Mononuclear cell (primary cell): Measurements from ENCODE around the gene IZUMO1. TPM values are rescaled to one million over a fixed set of nuclear protein-coding genes. Genes with fewer than 3 reads are reported as not detected.

ENCODE experiments used
- H3K27me3 ChIP-seq: 2 replicates; pipeline ENCODE4 v1.6.0; 2011; ENCODE audit warnings: low read length, control low read depth; ENCODE audit not compliant: insufficient read depth
- H3K4me1 ChIP-seq: 2 replicates; pipeline ENCODE4 v1.5.1; 2011; ENCODE audit warnings: mild to moderate bottlenecking, low read length, control low read depth; ENCODE audit not compliant: insufficient read depth
- H3K4me3 ChIP-seq: 2 replicates; pipeline ENCODE4 v1.5.1; 2011; ENCODE audit warnings: mild to moderate bottlenecking, low read length, moderate library complexity
- H3K9me3 ChIP-seq: 2 replicates; pipeline ENCODE4 v1.5.1; 2011; ENCODE audit warnings: low read depth, mild to moderate bottlenecking, control low read depth, low read length
- total RNA-seq: library from RNA; depleted of rRNA; stranded (reverse); fragments of >200 nt; gene quantifications from one replicate; pipeline ENCODE4 v1.2.3, GENCODE V29; 2012

The IZUMO1 gene
- total RNA-seq, 1 donor, result not detected

GRCh38 chr19:48750351-48750750, 3.6 kb upstream of the IZUMO1 start:
- Histone ChIP-seq H3K4me3 (no peak overlapping the region), H3K27me3 (peaks cover 34% of the 10 kb centered on the region), H3K9me3 (no peaks in the 10 kb centered on the region), H3K4me1 (peaks cover 23% of the 10 kb centered on the region)

- H3K27me3 ChIP-seq, result peaks cover 39% of the 10 kb centered on the region
- no peaks in the 10 kb centered on the region for H3K9me3 ChIP-seq
- peaks cover 23% of the 10 kb centered on the region for H3K4me1 ChIP-seq
- no peak overlapping the region for H3K4me3 ChIP-seq
Measured at GRCh38 chr19:48749571-48750198, 3.0 kb upstream of the IZUMO1 start.

GRCh38 chr19:48746110-48746509, 599 bp downstream of the IZUMO1 start:
- Histone ChIP-seq H3K4me1 (peaks cover 12% of the 10 kb centered on the region), H3K27me3 (peaks cover 19% of the 10 kb centered on the region), H3K4me3 (no peak overlapping the region), H3K9me3 (no peaks in the 10 kb centered on the region)

- H3K9me3 ChIP-seq, result no peaks in the 10 kb centered on the region
- peaks cover 23% of the 10 kb centered on the region for H3K27me3 ChIP-seq
- peaks cover 15% of the 10 kb centered on the region for H3K4me1 ChIP-seq
- no peak overlapping the region for H3K4me3 ChIP-seq
Measured at GRCh38 chr19:48745208-48745995, 1.3 kb downstream of the IZUMO1 start.

- peaks cover 34% of the 10 kb centered on the region for H3K27me3 ChIP-seq
- peaks cover 27% of the 10 kb centered on the region for H3K4me1 ChIP-seq
- no peak overlapping the region for H3K4me3 ChIP-seq
- no peaks in the 10 kb centered on the region for H3K9me3 ChIP-seq
Measured at GRCh38 chr19:48742096-48742495, 4.6 kb downstream of the IZUMO1 start.

GRCh38 chr19:48741129-48741999, 5.3 kb downstream of the IZUMO1 start:
- peaks cover 27% of the 10 kb centered on the region for H3K27me3 ChIP-seq
- no peaks in the 10 kb centered on the region for H3K9me3 ChIP-seq

GRCh38 chr19:48740164-48740972, 6.3 kb downstream of the IZUMO1 start, which contains the start of gene RASIP1:
RASIP1 (minus strand) TSS chr19:48740610; CDS start chr19:48740282, 328 bp downstream.
- H3K4me3 ChIP-seq, result no peak within 1 kb of the TSS
- H3K27me3 ChIP-seq, result peaks cover 20% of the 10 kb centered on the region
- H3K4me1 ChIP-seq, result peaks cover 23% of the 10 kb centered on the region
- no peaks in the 10 kb centered on the region for H3K9me3 ChIP-seq

More at GRCh38 chr19:48741129-48741999, 5.3 kb downstream of the IZUMO1 start:
- peaks cover 23% of the 10 kb centered on the region for H3K4me1 ChIP-seq
- H3K4me3 ChIP-seq, result no peak overlapping the region

- peak overlapping the region; percentile 15 for H3K4me3 ChIP-seq
- peaks cover 23% of the 10 kb centered on the region for H3K4me1 ChIP-seq
- no peaks in the 10 kb centered on the region for H3K9me3 ChIP-seq
- H3K27me3 ChIP-seq, result peaks cover 14% of the 10 kb centered on the region
Measured at GRCh38 chr19:48739404-48740163, 7.1 kb downstream of the IZUMO1 start.

GRCh38 chr19:48738557-48739403, 7.9 kb downstream of the IZUMO1 start:
- Histone ChIP-seq H3K4me3 (peak overlapping the region; percentile 15), H3K4me1 (peaks cover 23% of the 10 kb centered on the region), H3K9me3 (no peaks in the 10 kb centered on the region)

GRCh38 chr19:48737360-48737998, 9.2 kb downstream of the IZUMO1 start:
- Histone ChIP-seq H3K27me3 (peaks cover 14% of the 10 kb centered on the region), H3K4me1 (peaks cover 23% of the 10 kb centered on the region), H3K9me3 (no peaks in the 10 kb centered on the region), H3K4me3 (no peak overlapping the region)

More at GRCh38 chr19:48738557-48739403, 7.9 kb downstream of the IZUMO1 start:
- peaks cover 14% of the 10 kb centered on the region for H3K27me3 ChIP-seq

GRCh38 chr19:48735031-48735615, 11.6 kb downstream of the IZUMO1 start:
- Histone ChIP-seq H3K9me3 (no peaks in the 10 kb centered on the region), H3K4me3 (no peak overlapping the region), H3K4me1 (peaks cover 11% of the 10 kb centered on the region), H3K27me3 (peaks cover 7% of the 10 kb centered on the region)

GRCh38 chr19:48734625-48735024, 12.1 kb downstream of the IZUMO1 start:
- Histone ChIP-seq H3K4me1 (peaks cover 7% of the 10 kb centered on the region), H3K9me3 (no peaks in the 10 kb centered on the region), H3K27me3 (peaks cover 3% of the 10 kb centered on the region), H3K4me3 (no peak overlapping the region)
